ENCODE data around the gene PRKG1.

Gene PRKG1

GRCh38 chr10:51521605-51522004, 447.3 kb downstream of the PRKG1 start:
- H3K27me3 ChIP-seq (ENCODE audit: insufficient read depth, poor library complexity, severe bottlenecking), result no peaks in the 10 kb centered on the region
- no peak for TF ChIP-seq POLR2AphosphoS5 (IDR thresholded peaks at IDR 0.05; ENCODE audit: low read depth)
- TF ChIP-seq GABPA (IDR thresholded peaks at IDR 0.05; ENCODE audit: low read depth), result no peak
- TF ChIP-seq, protein P1, sequence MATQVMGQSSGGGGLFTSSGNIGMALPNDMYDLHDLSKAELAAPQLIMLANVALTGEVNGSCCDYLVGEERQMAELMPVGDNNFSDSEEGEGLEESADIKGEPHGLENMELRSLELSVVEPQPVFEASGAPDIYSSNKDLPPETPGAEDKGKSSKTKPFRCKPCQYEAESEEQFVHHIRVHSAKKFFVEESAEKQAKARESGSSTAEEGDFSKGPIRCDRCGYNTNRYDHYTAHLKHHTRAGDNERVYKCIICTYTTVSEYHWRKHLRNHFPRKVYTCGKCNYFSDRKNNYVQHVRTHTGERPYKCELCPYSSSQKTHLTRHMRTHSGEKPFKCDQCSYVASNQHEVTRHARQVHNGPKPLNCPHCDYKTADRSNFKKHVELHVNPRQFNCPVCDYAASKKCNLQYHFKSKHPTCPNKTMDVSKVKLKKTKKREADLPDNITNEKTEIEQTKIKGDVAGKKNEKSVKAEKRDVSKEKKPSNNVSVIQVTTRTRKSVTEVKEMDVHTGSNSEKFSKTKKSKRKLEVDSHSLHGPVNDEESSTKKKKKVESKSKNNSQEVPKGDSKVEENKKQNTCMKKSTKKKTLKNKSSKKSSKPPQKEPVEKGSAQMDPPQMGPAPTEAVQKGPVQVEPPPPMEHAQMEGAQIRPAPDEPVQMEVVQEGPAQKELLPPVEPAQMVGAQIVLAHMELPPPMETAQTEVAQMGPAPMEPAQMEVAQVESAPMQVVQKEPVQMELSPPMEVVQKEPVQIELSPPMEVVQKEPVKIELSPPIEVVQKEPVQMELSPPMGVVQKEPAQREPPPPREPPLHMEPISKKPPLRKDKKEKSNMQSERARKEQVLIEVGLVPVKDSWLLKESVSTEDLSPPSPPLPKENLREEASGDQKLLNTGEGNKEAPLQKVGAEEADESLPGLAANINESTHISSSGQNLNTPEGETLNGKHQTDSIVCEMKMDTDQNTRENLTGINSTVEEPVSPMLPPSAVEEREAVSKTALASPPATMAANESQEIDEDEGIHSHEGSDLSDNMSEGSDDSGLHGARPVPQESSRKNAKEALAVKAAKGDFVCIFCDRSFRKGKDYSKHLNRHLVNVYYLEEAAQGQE (IDR thresholded peaks at IDR 0.05; ENCODE audit: insufficient replicate concordance, low read depth), result no peak
- no peak for TF ChIP-seq SPI1 (IDR thresholded peaks at IDR 0.05; ENCODE audit: borderline replicate concordance, low read depth)
- TF ChIP-seq CTCF (IDR thresholded peaks at IDR 0.05; ENCODE audit: insufficient read depth, low read length), result no peak
- DNase-seq (ENCODE audit: low read depth in 1 of 2, low spot score in 1 of 2), result no peak
- H3K4me3 ChIP-seq (replicated peaks; ENCODE audit: insufficient read depth, low read length), result no peak overlapping the region
- H3K27ac ChIP-seq (replicated peaks), result no peak overlapping the region

- H3K4me3 ChIP-seq (replicated peaks; ENCODE audit: insufficient read depth, low read length), result no peak overlapping the region
- no peaks in the 10 kb centered on the region for H3K27me3 ChIP-seq (ENCODE audit: insufficient read depth, poor library complexity, severe bottlenecking)
- DNase-seq (ENCODE audit: low read depth in 1 of 2, low spot score in 1 of 2), result no peak
- TF ChIP-seq, protein P1 (IDR thresholded peaks at IDR 0.05; ENCODE audit: insufficient replicate concordance, low read depth), result no peak
- TF ChIP-seq GABPA (IDR thresholded peaks at IDR 0.05; ENCODE audit: low read depth), result no peak
- no peak for TF ChIP-seq CTCF (IDR thresholded peaks at IDR 0.05; ENCODE audit: insufficient read depth, low read length)
- TF ChIP-seq POLR2AphosphoS5 (IDR thresholded peaks at IDR 0.05; ENCODE audit: low read depth), result no peak
- no peak for TF ChIP-seq SPI1 (IDR thresholded peaks at IDR 0.05; ENCODE audit: borderline replicate concordance, low read depth)
- H3K27ac ChIP-seq (replicated peaks), result no peak overlapping the region
Measured at GRCh38 chr10:51522858-51523257, 448.6 kb downstream of the PRKG1 start.

- Histone ChIP-seq H3K4me3 (replicated peaks; ENCODE audit: insufficient read depth, low read length) (no peak overlapping the region), H3K27me3 (ENCODE audit: insufficient read depth, poor library complexity, severe bottlenecking) (no peaks in the 10 kb centered on the region), H3K27ac (replicated peaks) (no peak overlapping the region)
- no peak for DNase-seq (ENCODE audit: low read depth in 1 of 2, low spot score in 1 of 2)
- TF ChIP-seq, protein P1 (IDR thresholded peaks at IDR 0.05; ENCODE audit: insufficient replicate concordance, low read depth), result no peak
- TF ChIP-seq POLR2AphosphoS5 (IDR thresholded peaks at IDR 0.05; ENCODE audit: low read depth) (no peak), GABPA (IDR thresholded peaks at IDR 0.05; ENCODE audit: low read depth) (no peak), CTCF (IDR thresholded peaks at IDR 0.05; ENCODE audit: insufficient read depth, low read length) (no peak), SPI1 (IDR thresholded peaks at IDR 0.05; ENCODE audit: borderline replicate concordance, low read depth) (no peak)
Measured at GRCh38 chr10:51523440-51523839, 449.2 kb downstream of the PRKG1 start.

Data from HL-60 (cell line).